ENCODE results near the gene LILRB2.

DNA sequence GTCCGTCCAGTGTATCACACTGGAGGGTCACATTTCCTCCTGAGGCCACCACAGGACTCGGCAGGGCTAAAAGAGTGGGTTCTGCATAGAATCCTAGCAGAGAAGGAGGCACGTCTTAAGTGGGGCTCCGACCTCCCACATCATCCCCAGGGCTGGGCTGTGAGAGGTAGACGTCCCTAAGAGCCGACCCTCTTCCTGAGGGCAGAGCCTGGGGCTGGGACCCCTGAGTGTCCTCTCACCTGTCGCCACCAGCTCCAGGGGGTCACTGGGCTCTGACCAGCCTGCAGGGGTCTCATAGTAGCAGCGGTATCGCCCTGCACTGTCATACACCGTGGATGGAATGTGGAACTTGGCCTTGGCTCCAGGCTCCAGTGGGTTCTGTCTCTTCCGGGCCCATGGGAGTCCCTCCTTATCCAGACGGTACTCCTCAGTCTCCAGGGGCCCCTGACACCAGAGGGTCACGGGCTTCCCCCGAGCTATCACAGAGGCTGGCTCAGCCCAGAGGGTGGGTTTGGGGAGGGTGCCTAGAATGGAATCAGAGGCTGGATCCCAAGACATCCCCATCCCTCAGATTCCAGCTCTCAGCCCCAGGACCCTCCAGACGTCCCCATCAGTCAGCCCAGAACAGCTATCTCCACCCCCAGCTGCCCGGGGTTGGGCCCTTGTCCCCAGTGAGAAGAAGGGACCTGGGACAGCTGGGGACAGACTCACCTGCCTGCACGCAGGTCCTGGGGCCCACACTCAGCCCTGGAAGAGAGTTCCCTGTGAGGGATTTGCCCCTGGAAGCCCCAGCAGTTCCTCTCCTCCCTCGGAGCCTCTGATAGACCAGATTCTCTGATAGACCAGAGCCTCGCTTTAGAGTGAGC, 24.4 kb downstream of the LILRB2 start:
- TF ChIP-seq, protein P1, sequence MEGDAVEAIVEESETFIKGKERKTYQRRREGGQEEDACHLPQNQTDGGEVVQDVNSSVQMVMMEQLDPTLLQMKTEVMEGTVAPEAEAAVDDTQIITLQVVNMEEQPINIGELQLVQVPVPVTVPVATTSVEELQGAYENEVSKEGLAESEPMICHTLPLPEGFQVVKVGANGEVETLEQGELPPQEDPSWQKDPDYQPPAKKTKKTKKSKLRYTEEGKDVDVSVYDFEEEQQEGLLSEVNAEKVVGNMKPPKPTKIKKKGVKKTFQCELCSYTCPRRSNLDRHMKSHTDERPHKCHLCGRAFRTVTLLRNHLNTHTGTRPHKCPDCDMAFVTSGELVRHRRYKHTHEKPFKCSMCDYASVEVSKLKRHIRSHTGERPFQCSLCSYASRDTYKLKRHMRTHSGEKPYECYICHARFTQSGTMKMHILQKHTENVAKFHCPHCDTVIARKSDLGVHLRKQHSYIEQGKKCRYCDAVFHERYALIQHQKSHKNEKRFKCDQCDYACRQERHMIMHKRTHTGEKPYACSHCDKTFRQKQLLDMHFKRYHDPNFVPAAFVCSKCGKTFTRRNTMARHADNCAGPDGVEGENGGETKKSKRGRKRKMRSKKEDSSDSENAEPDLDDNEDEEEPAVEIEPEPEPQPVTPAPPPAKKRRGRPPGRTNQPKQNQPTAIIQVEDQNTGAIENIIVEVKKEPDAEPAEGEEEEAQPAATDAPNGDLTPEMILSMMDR (IDR thresholded peaks at IDR 0.05 in 2 of 3, conservative IDR thresholded peaks at IDR 0.05 in 1 of 3; ENCODE audit: borderline replicate concordance in 1 of 3, insufficient read depth in 1 of 3, low read depth in 2 of 3, low read length in 2 of 3), result no peak
- TF ChIP-seq SIN3A (IDR thresholded peaks at IDR 0.05; ENCODE audit: low read depth), result no peak
- TF ChIP-seq, protein P2, sequence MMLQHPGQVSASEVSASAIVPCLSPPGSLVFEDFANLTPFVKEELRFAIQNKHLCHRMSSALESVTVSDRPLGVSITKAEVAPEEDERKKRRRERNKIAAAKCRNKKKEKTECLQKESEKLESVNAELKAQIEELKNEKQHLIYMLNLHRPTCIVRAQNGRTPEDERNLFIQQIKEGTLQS (IDR thresholded peaks at IDR 0.05), result no peak
- TF ChIP-seq SRF (IDR thresholded peaks at IDR 0.05; ENCODE audit: low read depth), result no peak
- TF ChIP-seq POLR2A (IDR thresholded peaks at IDR 0.05; ENCODE audit: borderline replicate concordance, extremely low read depth, insufficient read depth, insufficient read length), result no peak
- TF ChIP-seq, protein P3, sequence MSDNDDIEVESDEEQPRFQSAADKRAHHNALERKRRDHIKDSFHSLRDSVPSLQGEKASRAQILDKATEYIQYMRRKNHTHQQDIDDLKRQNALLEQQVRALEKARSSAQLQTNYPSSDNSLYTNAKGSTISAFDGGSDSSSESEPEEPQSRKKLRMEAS (IDR thresholded peaks at IDR 0.05), result no peak
- no peak for TF ChIP-seq EZH2 (IDR thresholded peaks at IDR 0.05)
- TF ChIP-seq, protein P4, sequence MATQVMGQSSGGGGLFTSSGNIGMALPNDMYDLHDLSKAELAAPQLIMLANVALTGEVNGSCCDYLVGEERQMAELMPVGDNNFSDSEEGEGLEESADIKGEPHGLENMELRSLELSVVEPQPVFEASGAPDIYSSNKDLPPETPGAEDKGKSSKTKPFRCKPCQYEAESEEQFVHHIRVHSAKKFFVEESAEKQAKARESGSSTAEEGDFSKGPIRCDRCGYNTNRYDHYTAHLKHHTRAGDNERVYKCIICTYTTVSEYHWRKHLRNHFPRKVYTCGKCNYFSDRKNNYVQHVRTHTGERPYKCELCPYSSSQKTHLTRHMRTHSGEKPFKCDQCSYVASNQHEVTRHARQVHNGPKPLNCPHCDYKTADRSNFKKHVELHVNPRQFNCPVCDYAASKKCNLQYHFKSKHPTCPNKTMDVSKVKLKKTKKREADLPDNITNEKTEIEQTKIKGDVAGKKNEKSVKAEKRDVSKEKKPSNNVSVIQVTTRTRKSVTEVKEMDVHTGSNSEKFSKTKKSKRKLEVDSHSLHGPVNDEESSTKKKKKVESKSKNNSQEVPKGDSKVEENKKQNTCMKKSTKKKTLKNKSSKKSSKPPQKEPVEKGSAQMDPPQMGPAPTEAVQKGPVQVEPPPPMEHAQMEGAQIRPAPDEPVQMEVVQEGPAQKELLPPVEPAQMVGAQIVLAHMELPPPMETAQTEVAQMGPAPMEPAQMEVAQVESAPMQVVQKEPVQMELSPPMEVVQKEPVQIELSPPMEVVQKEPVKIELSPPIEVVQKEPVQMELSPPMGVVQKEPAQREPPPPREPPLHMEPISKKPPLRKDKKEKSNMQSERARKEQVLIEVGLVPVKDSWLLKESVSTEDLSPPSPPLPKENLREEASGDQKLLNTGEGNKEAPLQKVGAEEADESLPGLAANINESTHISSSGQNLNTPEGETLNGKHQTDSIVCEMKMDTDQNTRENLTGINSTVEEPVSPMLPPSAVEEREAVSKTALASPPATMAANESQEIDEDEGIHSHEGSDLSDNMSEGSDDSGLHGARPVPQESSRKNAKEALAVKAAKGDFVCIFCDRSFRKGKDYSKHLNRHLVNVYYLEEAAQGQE (IDR thresholded peaks at IDR 0.05; ENCODE audit: low read depth), result no peak
- no peak for TF ChIP-seq SP1 (IDR thresholded peaks at IDR 0.05; ENCODE audit: low read depth)

Measured in HCT116 (cell line).